Left ventricle myocardium superior (tissue), 1 donor: ENCODE measurements around the gene IFI6. TPM values are rescaled to one million over a fixed set of nuclear protein-coding genes. Genes with fewer than 3 reads are reported as not detected.
A peak's percentile ranks its signal among the peaks of the same experiment; 100 is the strongest.
"Not testable (repeated sequence)": the region's sequence is repeated elsewhere in the genome, so short reads cannot be mapped to it uniquely, and the experiment has no call there.

Experiments used
- ATAC-seq: fragments of 200-7000 bp; cut with Tn5 transposase; one replicate; pipeline ENCODE4 v1.9.1; 2020; ENCODE audit warnings: mild to moderate bottlenecking, moderate library complexity
- DNase-seq: peaks from one replicate; pipeline ENCODE4 v3.0.0-alpha.2; 2020
- intact Hi-C: fragments of 100-400 bp; cut with micrococcal nuclease; formaldehyde crosslinking; loops from one replicate; pipeline ENCODE4 v1.11.0; 2022
- long read RNA-seq: library from polyadenylated mRNA; unstranded; transcript quantifications from one replicate; pipeline ENCODE4 v2.0.0, GENCODE V29; 2021
- total RNA-seq: library from RNA; stranded (reverse); fragmentation: NEBNext Ultra II Directional; extraction: Animal tissue kit (Norgen Biotek cat#: 25700); gene quantifications from one replicate; pipeline ENCODE4 v1.2.1, GENCODE V29; 2021
- donor health status: DM: no; HTN: yes; CAD: no; lungs with severe emphysema.

IFI6 gene, protein sequence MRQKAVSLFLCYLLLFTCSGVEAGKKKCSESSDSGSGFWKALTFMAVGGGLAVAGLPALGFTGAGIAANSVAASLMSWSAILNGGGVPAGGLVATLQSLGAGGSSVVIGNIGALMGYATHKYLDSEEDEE
- total RNA-seq = 34.5 TPM
- long read RNA-seq, transcript IFI6-202 (5 exons, 841 nt) = major isoform, 34 of 43 reads
- long read RNA-seq, transcript IFI6-203 (5 exons, 828 nt) = minor isoform, 6 of 43 reads
- long read RNA-seq, partial matches to known transcripts = 2 of 43 reads
- long read RNA-seq, other reads (novel, unspliced or antisense) = 0 of 43 reads

DNA sequence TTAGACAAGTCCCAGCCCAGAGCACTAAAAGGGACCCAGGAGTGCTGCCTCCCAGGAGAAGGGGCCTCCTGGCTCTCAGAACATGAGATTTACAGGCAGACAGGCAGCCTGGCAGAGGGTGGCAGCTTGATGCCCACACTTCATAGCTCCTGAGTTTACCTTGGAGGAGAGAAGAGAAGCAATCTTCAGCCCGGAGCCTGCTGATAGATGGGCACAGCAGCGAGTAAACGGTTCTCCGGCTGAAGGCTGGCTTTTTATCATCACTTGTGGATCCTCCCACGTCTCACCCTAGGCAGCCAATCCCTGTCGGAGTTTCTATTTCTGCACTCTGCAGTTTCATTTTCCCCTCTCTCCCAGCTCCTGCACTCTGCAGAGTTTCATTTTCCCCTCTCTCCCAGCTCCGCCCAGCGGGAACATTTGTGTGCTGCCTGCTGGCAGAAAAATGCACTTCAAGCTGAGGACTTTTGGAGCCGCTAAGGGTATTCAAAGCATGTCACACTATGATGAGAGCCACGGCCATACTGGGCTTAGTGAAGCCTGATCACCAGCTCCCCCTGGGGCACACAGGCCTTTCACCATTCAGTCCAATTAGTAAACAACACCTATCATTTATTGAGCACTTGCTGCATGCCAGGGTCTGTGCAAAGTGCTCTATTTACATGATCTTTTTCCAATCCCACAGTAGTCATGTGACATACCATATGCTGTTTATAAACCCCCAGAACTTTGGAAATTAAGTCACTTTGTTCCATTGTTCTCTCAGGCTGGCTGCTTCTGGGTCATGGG, at the start of gene IFI6:
IFI6 (minus strand) TSS at position 229 of the 786 bp plus-strand sequence. CDS start 2,878 bp downstream, outside the sequence.
- intact Hi-C loops = no loop called here
- peak; percentile 85 for DNase-seq
- peak; percentile 97 for ATAC-seq

DNA sequence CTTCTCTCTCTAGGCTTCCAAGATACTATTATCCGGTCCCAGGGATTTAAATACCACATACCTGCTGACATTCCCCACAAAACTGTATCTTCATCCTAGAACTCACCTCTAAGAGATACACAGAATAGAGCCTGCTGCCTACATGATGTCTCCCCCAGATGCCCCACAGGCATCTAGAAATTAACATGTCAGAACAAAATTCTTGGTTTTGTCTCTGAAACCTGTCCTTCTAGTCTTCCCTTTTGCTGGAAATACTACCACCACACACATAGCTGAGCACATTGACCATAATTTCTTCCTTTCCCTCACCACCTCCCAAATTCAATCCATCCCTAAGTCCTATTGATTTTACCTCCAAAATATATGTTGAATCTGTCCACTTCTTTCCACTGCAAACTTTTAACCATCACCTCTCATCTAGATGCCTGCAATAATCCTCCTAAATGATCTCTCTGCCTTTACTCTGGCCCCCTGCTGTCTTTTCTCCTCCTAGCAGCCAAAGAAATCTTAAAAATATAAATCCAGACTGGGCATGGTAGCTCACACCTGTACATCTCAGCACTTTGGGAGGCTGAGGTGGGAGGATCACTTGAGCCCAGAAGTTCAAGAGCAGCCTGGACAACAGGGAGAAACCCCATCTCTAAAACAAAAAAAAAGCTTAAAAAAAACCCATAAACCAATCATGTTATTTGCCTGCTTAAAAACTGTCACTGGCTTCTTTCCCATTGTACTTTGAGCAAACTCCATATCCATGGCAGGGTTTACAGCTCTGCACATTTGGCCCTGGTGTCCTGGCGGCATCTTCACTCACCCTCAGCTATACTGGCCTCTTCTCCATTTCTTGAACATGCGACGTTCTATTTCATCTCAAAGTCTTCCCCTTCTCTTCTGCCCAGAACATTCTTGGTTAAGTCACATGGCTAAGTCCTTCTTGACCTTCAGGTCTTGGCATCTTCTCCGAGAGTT, 47.6 kb upstream of the IFI6 start:
- intact Hi-C loops = no loop called here
- ATAC-seq = no peak
- no peak for DNase-seq

DNA sequence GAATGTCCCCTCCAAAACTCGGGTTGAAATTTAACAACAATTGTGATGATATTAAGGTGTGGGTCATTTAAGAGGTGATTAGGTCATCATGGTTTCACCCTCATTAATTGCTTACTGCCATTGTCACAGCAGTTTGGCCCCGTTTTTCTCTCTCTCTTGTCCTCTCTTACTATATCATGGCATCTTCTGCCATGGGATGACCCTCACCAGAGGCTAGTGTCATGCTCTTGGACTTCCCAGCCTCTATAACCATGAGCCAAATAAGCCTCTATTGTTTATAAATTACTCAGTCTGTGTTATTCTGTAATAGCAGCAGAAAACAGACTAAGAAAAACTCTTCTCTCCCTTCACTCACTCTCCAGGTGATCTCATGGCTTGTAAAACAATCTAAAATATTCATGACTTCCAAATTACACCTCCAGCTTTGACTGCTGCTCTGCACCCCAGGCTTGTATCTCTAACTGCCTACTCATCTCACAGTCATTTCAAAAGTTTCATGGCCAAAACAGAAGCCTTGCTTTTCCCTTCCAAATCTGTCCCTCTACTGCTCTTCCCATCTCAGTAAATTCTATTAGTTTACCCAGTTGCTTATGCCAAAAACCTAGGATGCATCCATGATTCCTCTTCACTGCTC, 44.4 kb upstream of the IFI6 start:
- DNase-seq (no peak), ATAC-seq (no peak)
- intact Hi-C loops = no loop called here

DNA sequence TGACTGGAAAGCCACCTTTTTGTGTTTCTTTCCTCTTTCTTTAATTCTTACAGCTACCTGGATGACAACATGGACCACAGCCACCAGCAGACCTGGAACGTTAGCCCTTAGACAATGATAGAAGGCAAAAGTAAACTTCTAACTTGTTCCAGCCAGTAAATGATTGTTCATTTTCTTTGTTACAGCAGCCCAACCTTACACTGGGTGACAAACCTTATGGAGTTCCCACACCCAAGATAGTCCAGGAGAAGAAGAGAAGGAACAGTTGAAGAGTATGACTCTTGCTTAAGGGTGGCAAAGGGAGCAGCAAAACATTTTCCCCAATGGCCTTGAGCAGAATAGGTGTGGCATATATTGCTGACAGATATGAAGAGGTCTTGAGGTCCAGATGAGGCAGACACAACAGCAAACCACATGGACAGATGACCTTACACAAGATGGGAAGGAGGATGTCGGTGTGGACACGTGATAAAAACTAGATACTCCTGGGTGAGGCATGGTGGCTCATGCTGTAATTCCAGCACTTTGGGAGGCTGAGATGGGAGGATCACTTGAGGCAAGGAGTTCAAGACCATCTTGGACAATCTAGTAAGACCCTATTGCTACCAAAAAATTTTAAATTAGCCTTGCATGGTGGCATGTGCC, 42.0 kb upstream of the IFI6 start:
- DNase-seq = no peak
- no peak for ATAC-seq
- intact Hi-C loops = no loop called here

DNA sequence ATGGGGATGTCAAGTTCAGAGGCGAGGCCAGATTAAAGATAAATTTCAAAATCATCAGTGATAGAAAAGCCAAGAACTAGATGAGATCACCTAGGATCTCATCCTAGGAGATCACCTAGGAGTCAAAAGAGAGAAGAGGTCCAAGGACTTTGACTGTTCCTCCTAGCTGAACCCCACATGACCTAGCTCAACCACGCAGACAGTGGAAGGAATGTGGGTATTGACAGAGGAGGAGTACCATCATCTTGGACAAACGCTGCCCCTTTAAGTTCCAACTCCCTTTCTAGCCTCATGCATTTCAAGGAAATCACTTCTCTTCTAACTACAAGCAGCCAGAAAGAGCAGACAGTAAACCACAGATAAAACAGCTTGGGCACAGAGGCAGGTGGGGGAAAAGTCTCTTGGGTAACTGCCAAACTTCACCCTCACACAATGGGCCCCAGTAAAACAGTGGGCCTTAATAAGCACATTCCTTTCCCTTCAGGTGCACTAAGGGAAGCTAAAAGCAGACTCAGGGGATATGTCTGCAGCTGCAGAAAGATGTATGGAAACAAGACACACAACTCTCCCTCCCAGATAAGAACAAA, 41.2 kb upstream of the IFI6 start:
- ATAC-seq (no peak), DNase-seq (no peak)
- intact Hi-C loops = no loop called here

DNA sequence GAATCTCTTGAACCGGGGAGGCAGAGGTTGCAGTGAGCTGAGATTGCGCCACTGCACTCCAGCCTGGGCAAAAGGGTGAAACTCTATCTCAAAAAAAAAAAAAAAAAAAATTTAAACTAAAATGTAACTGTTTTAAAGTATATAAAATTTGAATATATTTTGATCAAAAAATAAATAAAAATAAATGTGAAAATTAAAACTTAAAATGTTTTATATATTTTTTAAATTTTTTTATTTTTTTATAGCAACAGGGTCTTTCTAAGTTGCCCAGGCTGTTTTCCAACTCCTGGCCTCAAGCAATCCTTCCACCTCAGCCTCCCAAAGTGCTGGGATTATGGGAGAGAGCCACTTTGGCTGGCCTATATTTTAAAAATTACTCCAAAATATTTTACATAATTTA, 38.6 kb upstream of the IFI6 start:
- intact Hi-C loops = no loop called here
- DNase-seq = no peak
- ATAC-seq = no peak

DNA sequence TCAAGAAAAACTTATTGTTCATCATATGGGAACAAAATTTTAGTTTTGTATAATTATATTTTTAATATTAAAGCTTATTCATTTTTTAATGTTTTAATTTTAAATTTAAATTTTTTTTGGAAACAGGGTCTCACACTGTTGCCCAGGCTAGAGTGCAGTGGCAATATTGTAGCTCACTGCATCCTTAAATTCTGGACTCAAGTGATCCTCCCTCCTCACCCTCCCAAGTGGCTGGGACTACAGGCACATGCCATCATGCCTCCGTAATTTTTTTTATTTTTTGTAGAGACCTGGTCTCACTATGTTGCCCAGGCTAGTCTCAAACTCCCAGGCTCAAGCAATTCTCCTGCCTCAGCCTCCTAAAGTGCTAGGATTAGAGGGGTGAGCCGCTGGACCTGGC, 33.6 kb upstream of the IFI6 start:
- no peak for ATAC-seq
- intact Hi-C loops = no loop called here
- no peak for DNase-seq

DNA sequence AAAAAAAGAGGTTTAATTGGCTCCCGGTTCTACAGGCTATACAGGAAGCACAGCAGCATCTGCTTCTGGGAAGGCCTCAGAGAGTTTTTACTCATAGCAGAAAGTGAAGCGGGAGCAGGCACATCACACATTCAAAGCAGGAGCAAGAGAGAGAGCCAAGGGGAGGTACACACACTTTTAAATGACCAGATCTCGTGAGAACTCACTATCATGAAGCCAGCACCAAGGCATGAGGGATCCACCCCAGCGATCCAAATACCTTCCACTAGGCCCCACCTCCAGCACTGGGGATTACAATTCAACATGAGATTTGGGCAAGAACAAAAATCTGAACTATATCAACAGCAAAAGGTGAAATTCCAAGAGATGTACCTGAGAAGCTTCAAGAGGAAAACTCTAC, 33.0 kb upstream of the IFI6 start:
- DNase-seq (no peak), ATAC-seq (no peak)
- intact Hi-C loops = no loop called here

DNA sequence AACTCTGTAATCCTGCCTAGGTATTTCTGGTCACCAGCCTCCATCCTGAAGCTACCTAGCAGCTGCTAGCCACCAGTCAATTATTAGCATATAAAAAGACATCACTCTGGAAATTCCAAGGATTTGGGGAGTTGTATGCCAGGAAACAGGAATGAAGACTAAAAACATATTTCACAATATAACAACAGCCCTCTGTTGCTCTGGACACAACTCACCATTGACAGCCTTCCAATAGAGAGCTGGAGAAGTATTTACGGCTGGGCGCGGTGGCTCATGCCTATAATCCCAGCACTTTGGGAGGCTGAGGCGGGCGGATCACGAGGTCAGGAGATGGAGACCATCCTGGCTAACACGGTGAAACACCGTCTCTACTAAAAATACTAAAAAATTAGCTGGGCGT, 24.8 kb upstream of the IFI6 start:
- ATAC-seq, intact Hi-C loops, DNase-seq: not testable (repeated sequence)

DNA sequence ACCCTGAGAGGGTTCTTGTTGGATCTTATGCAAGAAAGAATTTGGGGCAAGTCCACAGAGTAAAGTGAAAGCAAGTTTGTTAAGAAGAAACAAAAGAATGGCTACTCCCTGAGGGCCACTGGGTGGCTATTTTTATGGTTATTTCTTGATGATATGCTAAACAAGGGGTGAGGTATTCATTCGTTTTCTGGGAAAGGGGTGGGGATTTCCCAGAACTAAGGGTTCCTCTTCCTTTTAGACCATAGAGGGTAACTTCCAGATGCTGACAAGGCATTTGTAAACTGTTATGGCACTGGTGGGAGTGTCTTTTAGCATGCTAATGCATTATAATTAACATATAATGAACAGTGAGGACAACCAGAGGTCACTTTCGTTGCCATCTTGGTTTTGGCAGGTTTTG, 18.2 kb upstream of the IFI6 start:
- intact Hi-C loops = no loop called here
- ATAC-seq = no peak
- no peak for DNase-seq

DNA sequence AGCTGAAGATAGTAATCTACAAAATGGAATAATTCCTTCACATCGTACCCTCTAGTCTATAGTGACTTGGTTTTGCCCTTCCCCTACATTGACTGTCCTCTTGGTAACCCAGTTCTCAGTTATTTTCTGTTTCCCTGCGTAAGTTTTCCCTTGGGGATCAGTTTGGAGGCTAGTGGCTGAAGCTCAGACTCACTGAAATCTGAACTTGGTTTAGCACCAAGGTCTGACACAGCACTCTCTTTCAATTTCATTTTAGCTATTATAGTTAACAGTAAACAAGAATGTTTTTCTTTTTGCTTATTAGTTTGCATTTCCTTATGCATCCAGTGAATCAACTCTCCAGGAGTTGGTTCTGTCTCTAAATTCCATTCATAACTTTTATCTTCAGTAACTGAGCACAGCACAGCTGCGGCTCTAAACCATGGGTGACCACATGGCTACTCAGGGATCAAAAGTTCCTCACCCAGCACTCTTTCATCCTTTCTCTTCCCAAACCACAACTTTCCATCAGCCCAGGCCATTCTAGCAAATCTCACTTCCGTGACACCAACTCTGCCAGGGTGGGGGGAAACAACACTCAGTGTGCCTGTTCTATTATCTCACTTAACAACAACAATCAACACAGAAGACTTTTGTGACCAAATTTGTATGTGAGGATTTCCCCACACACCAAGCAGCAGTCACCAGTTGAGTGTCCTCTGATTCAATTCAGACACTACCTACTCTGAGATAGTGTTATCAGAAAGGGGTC, 17.6 kb upstream of the IFI6 start:
- no peak for DNase-seq
- peak; percentile 53 for ATAC-seq
- intact Hi-C loops = no loop called here

DNA sequence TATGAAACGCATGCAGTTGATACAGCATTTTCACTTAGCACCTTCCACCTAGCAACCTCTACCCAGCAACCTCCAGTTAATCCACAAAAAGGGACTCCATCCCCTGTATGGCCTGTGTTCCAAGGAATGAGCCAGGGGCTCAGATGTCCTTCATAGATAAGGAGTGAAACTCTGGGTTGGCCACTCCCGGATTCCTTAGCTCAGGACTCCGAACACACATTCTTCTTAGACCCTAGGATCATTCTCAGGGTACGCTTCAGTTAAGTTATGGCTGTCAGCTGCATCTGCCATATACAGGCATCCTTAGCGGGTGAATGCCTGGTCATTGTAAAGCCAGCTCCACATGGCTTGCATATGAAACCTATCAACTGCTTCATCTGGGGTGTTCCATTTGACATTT, 15.9 kb upstream of the IFI6 start:
- intact Hi-C loops = no loop called here
- no peak for DNase-seq
- ATAC-seq = no peak

DNA sequence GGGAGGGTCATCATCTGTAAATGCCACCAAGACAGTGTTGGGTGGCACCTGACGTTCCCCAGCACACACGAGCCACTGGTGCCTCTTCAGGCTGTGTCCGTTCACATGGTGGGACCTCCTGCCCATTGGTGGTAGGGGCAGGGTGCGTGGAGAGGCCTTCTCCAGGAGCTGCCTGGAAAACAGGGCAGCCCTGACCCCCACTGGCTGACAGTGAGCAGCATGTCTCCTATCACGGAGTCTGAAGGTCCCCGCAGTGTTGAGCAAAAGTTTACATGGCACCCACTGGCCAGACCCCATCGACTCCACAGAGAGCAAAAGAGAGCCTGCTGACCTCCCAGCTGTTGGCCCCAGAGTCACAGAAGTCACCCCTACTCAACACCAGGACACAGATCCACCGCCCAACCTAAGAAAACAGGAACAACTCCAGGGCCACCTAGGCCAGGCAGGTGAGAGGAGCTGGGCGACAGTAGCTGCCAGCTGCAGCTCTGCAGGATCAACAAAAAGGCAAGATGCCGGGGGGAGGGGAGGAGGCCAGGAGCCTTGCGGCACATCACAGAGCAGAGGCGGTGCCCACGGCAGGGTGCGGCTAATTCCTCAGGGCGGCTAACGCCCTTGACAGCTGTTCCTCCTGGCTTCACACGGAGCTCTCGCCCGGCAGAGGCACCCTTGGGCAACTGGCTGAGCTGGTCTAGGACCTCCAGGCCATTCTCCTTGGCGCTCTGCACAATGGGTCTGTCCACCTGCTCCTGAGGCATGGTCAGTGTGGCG, 14.4 kb upstream of the IFI6 start:
- intact Hi-C loops = no loop called here
- no peak for ATAC-seq
- no peak for DNase-seq

DNA sequence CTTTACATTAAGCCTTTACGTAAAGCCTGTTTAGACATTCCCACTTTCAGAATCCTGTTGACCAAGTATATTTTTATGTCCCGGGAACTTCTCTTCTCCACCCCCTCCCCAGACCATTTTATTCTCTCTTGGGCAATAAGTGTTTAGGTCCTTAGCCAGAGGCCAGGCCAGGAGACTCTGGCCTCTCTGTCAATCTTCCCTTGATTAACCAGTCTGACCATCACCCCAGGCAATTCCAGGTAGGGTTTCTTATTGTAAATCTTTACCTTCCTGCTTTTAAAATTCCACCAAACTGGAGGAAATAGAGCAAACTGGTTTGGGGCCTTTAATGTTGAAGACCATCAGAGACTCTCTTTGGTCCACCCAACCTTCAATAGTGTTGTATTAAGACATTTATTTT, 12.2 kb upstream of the IFI6 start:
- ATAC-seq (no peak), DNase-seq (no peak)
- intact Hi-C loops = no loop called here

DNA sequence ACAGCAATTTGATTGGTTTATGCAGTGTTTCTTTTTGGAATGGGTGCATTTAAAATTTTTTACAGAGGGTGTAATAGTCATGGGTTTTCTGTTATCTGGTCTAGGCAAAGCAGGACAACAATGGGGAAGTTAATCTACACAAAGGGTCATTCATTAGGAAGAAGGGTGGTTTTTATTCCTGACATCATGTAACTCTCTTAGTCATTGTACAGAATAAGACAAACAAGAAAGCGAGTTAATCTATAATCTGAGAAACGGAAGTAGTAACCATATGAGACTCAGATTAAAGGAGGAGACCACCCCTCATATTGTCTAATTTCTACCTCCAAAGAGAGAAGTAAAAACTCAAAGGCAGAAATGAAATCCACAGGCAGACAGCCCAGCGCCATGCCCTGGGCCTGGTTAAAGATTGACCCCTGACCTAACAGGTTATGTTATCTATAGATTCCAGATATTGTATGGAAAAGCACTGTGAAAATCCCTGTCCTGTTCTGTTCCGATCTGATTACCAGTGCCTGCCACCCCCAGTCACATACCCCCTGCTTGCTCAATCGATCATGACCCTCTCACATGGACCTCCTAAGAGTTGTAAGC, 10.5 kb upstream of the IFI6 start:
- intact Hi-C loops = no loop called here
- no peak for ATAC-seq
- DNase-seq = no peak

DNA sequence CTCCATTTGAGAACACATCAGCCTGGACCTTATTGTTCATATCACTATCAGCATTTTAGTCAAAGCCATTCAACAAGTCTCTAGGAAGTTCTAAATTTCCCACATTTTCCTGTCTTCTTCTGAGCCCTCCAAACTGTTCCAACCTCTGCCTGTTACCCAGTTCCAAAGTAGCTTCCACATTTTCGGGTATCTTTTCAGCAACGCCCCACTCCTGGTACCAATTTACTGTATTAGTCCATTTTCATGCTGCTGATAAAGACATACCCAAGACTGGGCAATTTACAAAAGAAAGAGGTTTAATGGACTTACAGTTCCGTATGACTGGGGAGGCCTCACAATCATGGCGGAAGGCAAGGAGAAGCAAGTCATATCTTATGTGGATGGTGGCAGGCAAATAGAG, 9.6 kb upstream of the IFI6 start:
- DNase-seq, intact Hi-C loops, ATAC-seq: not testable (repeated sequence)
